H9 (cell line): Measurements from ENCODE around the gene LIAS. TPM values are rescaled to one million over a fixed set of nuclear protein-coding genes. Genes with fewer than 3 reads are reported as not detected.

Experiments
- DNase-seq: peaks from one replicate; pipeline ENCODE4 v3.0.0-alpha.2; 2017
- H2AFZ ChIP-seq: one replicate; pipeline ENCODE4 v1.6.1; 2013; ENCODE audit warnings: mild to moderate bottlenecking, low read length, control low read depth, moderate library complexity
- H2AK5ac ChIP-seq: 2 replicates; pipeline ENCODE4 v1.6.1; 2013; ENCODE audit warnings: low read length, control low read depth, mixed read lengths; ENCODE audit not compliant: insufficient read length
- H2BK120ac ChIP-seq: one replicate; pipeline ENCODE4 v1.6.1; 2013; ENCODE audit warnings: low read depth, mild to moderate bottlenecking, low read length, control low read depth, inconsistent platforms; ENCODE audit not compliant: poor library complexity, severe bottlenecking
- H2BK12ac ChIP-seq: 2 replicates; pipeline ENCODE4 v1.6.1; 2013; ENCODE audit warnings: low read length, control low read depth, mixed read lengths, low read depth; ENCODE audit not compliant: insufficient read length
- H2BK15ac ChIP-seq: 2 replicates; pipeline ENCODE4 v1.6.1; 2013; ENCODE audit warnings: low read depth, low read length, control low read depth
- H2BK20ac ChIP-seq: one replicate; pipeline ENCODE4 v1.6.1; 2013; ENCODE audit warnings: low read depth, mild to moderate bottlenecking, low read length, control low read depth, inconsistent platforms; ENCODE audit not compliant: poor library complexity, severe bottlenecking
- H2BK5ac ChIP-seq: 2 replicates; pipeline ENCODE4 v1.6.1; 2013; ENCODE audit warnings: low read length, control low read depth, mixed read lengths; ENCODE audit not compliant: insufficient read length
- H3K14ac ChIP-seq: 2 replicates; pipeline ENCODE4 v1.6.1; 2013; ENCODE audit warnings: low read length, control low read depth; ENCODE audit not compliant: insufficient read depth
- H3K18ac ChIP-seq: 2 replicates; pipeline ENCODE4 v1.6.1; 2013; ENCODE audit warnings: low read depth, mild to moderate bottlenecking, mixed read lengths, low read length, control low read depth; ENCODE audit not compliant: insufficient read length
- H3K23ac ChIP-seq: 2 replicates; pipeline ENCODE4 v1.6.1; 2013; ENCODE audit warnings: low read length, control low read depth, mixed read lengths, low read depth; ENCODE audit not compliant: insufficient read length
- H3K23me2 ChIP-seq: 2 replicates; pipeline ENCODE4 v1.6.1; 2013; ENCODE audit warnings: low read depth, mild to moderate bottlenecking, mixed read lengths, low read length, control low read depth; ENCODE audit not compliant: insufficient read length, poor library complexity, severe bottlenecking
- H3K27ac ChIP-seq: 2 replicates; pipeline ENCODE4 v1.5.1; 2013; ENCODE audit warnings: low read length, control low read depth, mixed read lengths, low read depth; ENCODE audit not compliant: insufficient read length
- H3K27me3 ChIP-seq: 2 replicates; pipeline ENCODE4 v1.6.1; 2013; ENCODE audit warnings: low read length, control low read depth, inconsistent platforms; ENCODE audit not compliant: insufficient read depth
- H3K4ac ChIP-seq: 2 replicates; pipeline ENCODE4 v1.6.1; 2013; ENCODE audit warnings: low read depth, mild to moderate bottlenecking, control low read depth, inconsistent platforms, low read length, moderate library complexity
- H3K4me1 ChIP-seq: 2 replicates; pipeline ENCODE4 v1.6.1; 2013; ENCODE audit warnings: low read length, control low read depth, inconsistent platforms; ENCODE audit not compliant: insufficient read depth
- H3K4me2 ChIP-seq: 2 replicates; pipeline ENCODE4 v1.6.1; 2013; ENCODE audit warnings: low read length, control low read depth, mixed read lengths; ENCODE audit not compliant: insufficient read length, insufficient read depth
- H3K56ac ChIP-seq: 2 replicates; pipeline ENCODE4 v1.6.1; 2013; ENCODE audit warnings: low read depth, mild to moderate bottlenecking, mixed read lengths, low read length, control low read depth; ENCODE audit not compliant: insufficient read length
- H3K79me1 ChIP-seq: 2 replicates; pipeline ENCODE4 v1.6.1; 2013; ENCODE audit warnings: low read depth, mild to moderate bottlenecking, moderate library complexity, low read length, control low read depth, inconsistent platforms; ENCODE audit not compliant: insufficient read depth, poor library complexity, severe bottlenecking
- H3K79me2 ChIP-seq: 2 replicates; pipeline ENCODE4 v1.6.1; 2013; ENCODE audit warnings: low read length, control low read depth, inconsistent platforms; ENCODE audit not compliant: insufficient read depth
- H3K9ac ChIP-seq: 2 replicates; pipeline ENCODE4 v1.6.1; 2013; ENCODE audit warnings: low read length, control low read depth, mixed read lengths; ENCODE audit not compliant: insufficient read length; ENCODE audit errors: extremely low read depth
- H3K9me3 ChIP-seq: one replicate; pipeline ENCODE4 v1.6.1; 2013; ENCODE audit warnings: low read depth, low read length, inconsistent platforms; ENCODE audit not compliant: control insufficient read depth
- H3T11ph ChIP-seq: one replicate; pipeline ENCODE4 v1.6.1; 2013; ENCODE audit warnings: mild to moderate bottlenecking, low read length, control low read depth, inconsistent platforms
- H4K20me1 ChIP-seq: one replicate; pipeline ENCODE4 v1.6.1; 2013; ENCODE audit not compliant: control insufficient read depth, insufficient read length, insufficient read depth
- H4K5ac ChIP-seq: 2 replicates; pipeline ENCODE4 v1.6.1; 2013; ENCODE audit warnings: low read depth, mild to moderate bottlenecking, mixed read lengths, low read length, control low read depth; ENCODE audit not compliant: insufficient read length
- H4K8ac ChIP-seq: replicated peaks from 2 replicates; pipeline ENCODE4 v1.6.1; 2013; ENCODE audit warnings: low read length, control low read depth, mixed read lengths, low read depth; ENCODE audit not compliant: insufficient read length
- H4K91ac ChIP-seq: 2 replicates; pipeline ENCODE4 v1.6.1; 2013; ENCODE audit warnings: low read depth, mild to moderate bottlenecking, moderate library complexity, mixed read lengths, low read length, control low read depth; ENCODE audit not compliant: insufficient read length
- H3K27ac Mint-ChIP-seq, 3 experiments: 2 replicates in 2 of 3; 3 replicates in 1 of 3; pipeline ENCODE4 v1.8.0; 2020 to 2021; ENCODE audit warnings: mixed read lengths in 3 of 3, mild to moderate bottlenecking in 1 of 3, moderate library complexity in 1 of 3
- H3K27me3 Mint-ChIP-seq: 2 replicates; pipeline ENCODE4 v1.8.0; 2021; ENCODE audit warnings: low read depth, mild to moderate bottlenecking, moderate library complexity, mixed read lengths
- H3K36me3 Mint-ChIP-seq, 3 experiments: 2 replicates in 2 of 3; 3 replicates in 1 of 3; pipeline ENCODE4 v1.8.0; 2020 to 2021; ENCODE audit warnings: low read depth in 3 of 3, mixed read lengths in 3 of 3; ENCODE audit not compliant: insufficient read depth in 1 of 3
- H3K4me1 Mint-ChIP-seq, 2 experiments: 2 replicates each; pipeline ENCODE4 v1.8.0; 2020; ENCODE audit warnings: mixed read lengths in 2 of 2
- H3K4me3 Mint-ChIP-seq, 2 experiments: 2 replicates in 1 of 2; 3 replicates in 1 of 2; pipeline ENCODE4 v1.8.0; 2020 to 2021; ENCODE audit warnings: mild to moderate bottlenecking in 2 of 2, mixed read lengths in 2 of 2, moderate library complexity in 1 of 2
- H3K9me3 Mint-ChIP-seq, 2 experiments: 2 replicates in 1 of 2; 3 replicates in 1 of 2; pipeline ENCODE4 v1.8.0; 2020; ENCODE audit warnings: mild to moderate bottlenecking in 2 of 2, mixed read lengths in 2 of 2, moderate library complexity in 1 of 2
- WGBS: extraction: QIAGEN DNeasy Blood & Tissue Kit; methylation state at CpG from one replicate; pipeline ENCODE4 v1.1.7; 2013; ENCODE audit warnings: missing lambda C conversion rate, low lambda C conversion rate, mixed read lengths; ENCODE audit not compliant: insufficient read length; ENCODE audit errors: extremely low coverage; 5-methylcytosine and 5-hydroxymethylcytosine counted together
- total RNA-seq: library from RNA; stranded (reverse); gene quantifications from 2 replicates; pipeline ENCODE4 v1.2.1, GENCODE V29; 2021
- TF ChIP-seq, protein P1 (sequence below): fragments of 200-600 bp; sonication (generic); conservative IDR thresholded peaks from 3 replicates; pipeline ENCODE4 v1.8.0; 2021; ENCODE audit warnings: antibody characterized with exemption, mild to moderate bottlenecking

Gene LIAS
- total RNA-seq, 1 experiment from 2014 or later: 18.5 TPM

DNA sequence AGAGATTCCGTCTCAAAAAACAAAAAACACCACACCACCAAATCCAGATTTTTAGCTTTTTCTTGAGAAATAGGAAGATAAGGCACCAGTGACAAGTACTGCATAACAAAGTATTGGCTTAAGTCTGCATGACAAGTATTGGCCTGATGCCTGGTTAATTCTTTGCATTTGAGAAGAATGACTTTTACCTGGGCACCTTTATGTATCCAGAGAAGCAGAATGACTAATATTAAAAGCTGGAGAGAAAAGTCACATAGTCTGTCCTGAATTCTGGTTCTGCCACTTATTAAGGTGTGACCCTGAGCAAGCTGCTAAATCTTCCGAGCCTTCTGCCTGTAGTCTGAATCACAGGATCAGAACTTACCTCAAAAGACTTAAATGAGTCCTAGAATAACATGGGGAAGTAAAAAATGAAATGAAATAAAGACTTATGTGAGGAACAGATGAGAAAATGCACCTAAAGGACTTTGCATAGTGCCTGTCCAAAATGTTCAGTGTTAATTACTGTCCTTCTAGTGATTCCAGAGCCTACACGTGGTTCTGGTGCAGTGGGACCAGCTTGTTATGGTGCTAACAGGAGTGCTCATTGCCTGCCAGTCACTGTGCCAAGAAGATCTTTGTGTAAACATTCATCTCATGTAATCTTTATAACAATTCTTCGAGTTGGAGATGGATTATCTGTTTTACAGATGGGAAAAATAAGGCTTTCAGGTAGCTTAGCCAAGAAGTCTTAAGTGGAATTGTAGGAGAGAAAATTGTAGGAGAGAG is 36.8 kb downstream of the LIAS start:
- Histone ChIP-seq H2AFZ (no peak overlapping the region), H4K5ac (no peak overlapping the region), H3K4me1 (no peaks in the 10 kb centered on the region), H3K27me3 (no peaks in the 10 kb centered on the region), H3K56ac (no peak overlapping the region), H2BK20ac (no peak overlapping the region), H2BK120ac (no peak overlapping the region), H3K18ac (no peak overlapping the region), H2BK15ac (no peak overlapping the region), H3K79me1 (no peaks in the 10 kb centered on the region), H3K23me2 (no peaks in the 10 kb centered on the region), H4K8ac (no peak overlapping the region), H2AK5ac (no peak overlapping the region), H3K9me3 (no peaks in the 10 kb centered on the region), H2BK12ac (no peak overlapping the region), H4K91ac (no peak overlapping the region), H3K14ac (no peak overlapping the region), H3K4me2 (no peak overlapping the region), H3K23ac (no peak overlapping the region), H3K9ac (no peak overlapping the region), H3K79me2 (no peaks in the 10 kb centered on the region), H4K20me1 (no peaks in the 10 kb centered on the region), H3K4ac (no peak overlapping the region), H3T11ph (no peak overlapping the region), H2BK5ac (no peak overlapping the region), H3K27ac (no peak overlapping the region)
- H3K9me3 Mint-ChIP-seq: no peaks in the 10 kb centered on the region
- H3K27me3 Mint-ChIP-seq: no peaks in the 10 kb centered on the region
- no peak for DNase-seq
- H3K36me3 Mint-ChIP-seq: peaks cover 3 to 20% (median 12%) of the 10 kb centered on the region in 3 experiments; a peak in 5 of 7 replicates
- TF ChIP-seq, protein P1, sequence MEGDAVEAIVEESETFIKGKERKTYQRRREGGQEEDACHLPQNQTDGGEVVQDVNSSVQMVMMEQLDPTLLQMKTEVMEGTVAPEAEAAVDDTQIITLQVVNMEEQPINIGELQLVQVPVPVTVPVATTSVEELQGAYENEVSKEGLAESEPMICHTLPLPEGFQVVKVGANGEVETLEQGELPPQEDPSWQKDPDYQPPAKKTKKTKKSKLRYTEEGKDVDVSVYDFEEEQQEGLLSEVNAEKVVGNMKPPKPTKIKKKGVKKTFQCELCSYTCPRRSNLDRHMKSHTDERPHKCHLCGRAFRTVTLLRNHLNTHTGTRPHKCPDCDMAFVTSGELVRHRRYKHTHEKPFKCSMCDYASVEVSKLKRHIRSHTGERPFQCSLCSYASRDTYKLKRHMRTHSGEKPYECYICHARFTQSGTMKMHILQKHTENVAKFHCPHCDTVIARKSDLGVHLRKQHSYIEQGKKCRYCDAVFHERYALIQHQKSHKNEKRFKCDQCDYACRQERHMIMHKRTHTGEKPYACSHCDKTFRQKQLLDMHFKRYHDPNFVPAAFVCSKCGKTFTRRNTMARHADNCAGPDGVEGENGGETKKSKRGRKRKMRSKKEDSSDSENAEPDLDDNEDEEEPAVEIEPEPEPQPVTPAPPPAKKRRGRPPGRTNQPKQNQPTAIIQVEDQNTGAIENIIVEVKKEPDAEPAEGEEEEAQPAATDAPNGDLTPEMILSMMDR: no peak
- H3K4me3 Mint-ChIP-seq: no peak overlapping the region
- no peaks in the 10 kb centered on the region for H3K4me1 Mint-ChIP-seq
- no peak overlapping the region; a peak in 1 of 7 replicates for H3K27ac Mint-ChIP-seq
- no CpG with 5 or more reads among the region's 4 CpGs for WGBS
